ENCODE data around the gene PRDM4.
A peak's percentile ranks its signal among the peaks of the same experiment; 100 is the strongest.

PRDM4 gene

DNA sequence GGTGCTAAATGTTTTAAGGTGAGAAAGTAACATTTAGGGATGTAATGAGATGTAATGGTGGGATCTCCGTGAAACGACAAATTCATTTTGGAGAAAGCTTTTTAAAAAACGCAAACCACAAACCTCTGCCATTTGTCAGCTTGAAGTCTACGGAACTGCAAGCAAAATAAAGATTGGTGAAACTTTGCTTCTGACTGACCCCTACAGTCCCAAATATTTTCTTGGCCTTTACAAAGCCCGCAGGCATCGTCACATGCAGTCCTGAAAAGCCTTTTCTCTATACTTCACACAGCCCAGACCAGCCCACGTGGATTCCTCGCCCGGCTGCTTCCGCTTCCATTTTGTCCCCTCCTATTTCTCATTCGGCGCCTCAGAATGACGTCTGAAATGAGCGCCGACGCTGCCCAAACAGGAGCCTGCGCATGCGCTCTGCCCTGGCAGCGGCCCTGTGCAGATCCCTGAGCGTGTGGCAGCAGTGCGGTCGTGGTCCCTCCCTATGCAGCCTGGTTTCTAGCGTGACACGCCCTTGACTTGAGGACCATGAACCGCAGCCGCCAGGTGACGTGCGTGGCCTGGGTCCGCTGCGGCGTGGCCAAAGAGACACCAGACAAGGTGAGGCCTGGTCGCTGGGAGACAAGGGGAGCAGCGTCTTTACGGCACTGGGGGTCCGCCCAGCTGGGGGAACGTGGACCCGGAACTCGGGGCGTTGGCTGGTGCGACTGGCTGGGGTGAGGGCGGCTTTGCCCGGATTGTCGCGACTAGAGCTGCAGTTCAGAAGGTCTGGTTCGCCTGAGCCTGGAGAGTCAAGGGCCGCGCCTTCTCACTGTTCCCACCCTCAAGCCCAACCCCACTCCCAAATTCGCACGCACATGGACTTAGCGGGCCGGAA lies 75.3 kb downstream of the PRDM4 start, which contains the start of gene PWP1:
Gene PWP1 (plus strand): TSS at position 440 of the 889 bp plus-strand sequence. CDS start 101 bp downstream, at position 541.
- peak; percentile 90 to 97 (median 93) for DNase-seq

DNA sequence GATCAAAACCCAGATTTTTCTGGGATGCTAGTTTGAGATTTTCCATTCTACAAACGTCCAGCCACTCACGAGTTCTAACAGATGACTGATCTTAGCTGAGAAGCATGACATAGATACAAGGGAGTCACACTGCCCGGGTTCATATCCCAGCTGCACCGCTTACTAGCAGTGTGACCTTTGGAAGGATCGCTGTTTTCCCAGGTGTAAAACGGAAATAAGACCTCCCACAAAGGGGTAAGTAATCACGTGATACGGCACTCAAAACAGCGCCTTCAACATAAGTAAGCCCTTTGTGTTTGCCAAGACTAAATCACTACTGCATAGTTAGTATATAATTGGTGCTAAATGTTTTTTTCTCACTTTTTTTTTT lies 76.0 kb downstream of the PRDM4 start:
- DNase-seq = peak in 1 of 5 experiments; percentile 34

DNA sequence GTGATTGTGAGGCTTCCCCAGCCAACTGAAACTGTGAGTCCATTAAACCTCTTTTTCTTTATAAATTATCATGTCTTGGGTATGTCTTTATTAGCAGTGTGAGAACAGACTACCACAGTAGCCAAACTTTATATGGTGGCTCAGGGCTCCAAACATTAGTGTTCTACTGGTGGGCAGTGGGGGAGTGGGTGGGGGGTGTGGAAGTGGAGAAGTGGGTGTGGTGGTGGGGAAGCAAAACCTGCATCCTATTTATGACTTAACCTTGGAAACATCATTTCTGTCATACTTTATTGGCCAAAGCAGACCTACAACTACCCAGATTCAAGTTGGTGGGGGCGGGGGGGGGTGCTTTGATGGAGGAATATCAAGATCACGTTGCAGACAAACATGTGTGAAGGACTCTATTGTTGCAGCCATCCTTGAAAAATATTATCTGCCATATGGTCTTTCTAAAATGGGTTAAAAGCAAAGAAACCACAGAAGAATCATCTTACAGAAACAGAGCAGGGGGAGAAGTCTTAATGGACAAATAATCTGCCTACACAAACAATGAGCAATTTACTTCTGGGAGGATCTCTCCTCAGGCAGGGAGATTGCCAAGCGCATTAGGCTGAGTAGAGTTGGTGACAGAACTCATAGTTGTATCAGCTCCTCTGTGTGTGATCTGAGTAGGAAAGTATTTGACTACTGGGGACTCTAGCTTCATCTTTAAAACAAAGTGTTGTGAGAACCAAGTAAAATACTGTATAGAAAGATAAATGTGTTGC lies 76.7 kb downstream of the PRDM4 start:
- DNase-seq = no peak
